GM19035 (cell line): ENCODE results near the gene TMEM209.

Experiments used
- ATAC-seq: cut with Tn5 transposase; IDR thresholded peaks from one replicate; pipeline ENCODE4 v1.9.1; 2021; ENCODE audit not compliant: unreplicated experiment

The TMEM209 gene

DNA sequence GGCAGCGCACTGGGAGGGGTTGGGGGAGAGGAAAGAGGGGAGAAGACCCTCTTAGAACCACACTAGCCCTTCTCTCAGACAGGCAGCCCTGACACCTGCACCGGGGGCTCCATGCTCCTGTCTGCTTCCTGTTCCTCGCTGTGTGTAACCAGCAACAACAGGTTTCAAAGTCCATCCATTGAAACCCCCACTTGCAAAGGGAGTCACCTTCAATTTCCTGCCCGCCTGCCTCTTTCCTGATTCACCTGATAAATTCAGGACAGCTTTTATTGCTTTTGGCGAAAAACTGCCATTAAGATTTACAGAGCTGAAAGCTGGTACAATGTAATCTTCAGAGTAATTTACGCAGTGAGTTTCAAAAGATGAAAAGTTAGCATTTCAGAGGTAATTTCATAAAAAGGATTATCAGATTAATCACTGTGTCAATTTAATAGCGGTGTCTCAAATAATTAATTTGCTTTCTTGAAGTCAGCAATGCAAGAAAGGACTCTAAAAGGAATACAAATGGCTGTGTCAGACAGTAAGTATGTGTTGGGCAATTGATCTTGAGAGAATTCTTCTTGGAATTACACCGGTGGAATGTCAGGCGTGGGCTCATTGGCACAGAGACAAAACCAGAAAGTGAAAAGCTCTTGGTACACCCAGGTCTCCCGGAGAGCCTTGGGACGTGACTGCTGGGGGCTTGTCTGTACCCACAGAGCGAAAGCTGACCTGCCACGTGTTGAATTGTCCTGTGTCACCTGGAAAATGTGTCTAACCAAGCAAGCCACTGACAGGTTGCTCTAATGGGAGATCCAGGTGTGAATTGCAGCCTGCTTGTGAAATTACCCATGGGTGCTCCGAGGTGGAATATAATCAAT, 60.7 kb downstream of the TMEM209 start:
- no peak for ATAC-seq

DNA sequence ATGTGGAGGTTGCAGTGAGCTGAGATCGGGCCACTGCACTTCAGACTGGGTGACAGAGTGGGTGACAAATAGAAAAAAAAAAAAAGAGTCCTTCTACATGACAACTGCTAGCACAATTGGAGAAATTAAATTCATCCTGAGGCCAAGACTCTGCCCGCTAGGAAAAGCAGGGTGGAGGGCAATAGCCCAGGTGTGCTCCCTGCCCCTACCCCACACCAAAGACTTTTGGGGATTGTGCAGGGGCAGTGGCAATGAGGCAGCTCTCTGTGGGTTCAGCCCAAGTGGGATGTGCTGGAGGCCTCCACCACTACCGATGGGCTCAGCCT, 61.3 kb downstream of the TMEM209 start:
- no peak for ATAC-seq

DNA sequence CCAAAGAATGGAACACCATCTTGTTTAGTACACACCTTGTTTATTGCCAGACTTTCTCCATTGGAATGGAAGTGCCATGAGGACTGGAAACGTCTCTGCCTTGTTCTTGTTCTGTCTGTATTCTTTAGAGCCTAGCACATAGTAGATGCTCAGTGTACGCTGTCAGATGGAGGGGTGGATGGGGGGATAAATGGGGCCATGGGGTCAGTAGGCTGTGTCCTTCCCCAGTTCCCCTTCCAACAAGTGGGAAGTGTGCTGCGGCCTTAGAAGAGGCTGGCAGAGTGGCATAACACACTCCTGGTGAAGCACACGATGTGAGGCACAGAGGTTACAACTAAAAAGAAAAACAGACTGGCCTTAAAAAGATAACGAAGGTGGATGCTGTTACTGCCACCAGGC, 61.9 kb downstream of the TMEM209 start:
- ATAC-seq = no peak

DNA sequence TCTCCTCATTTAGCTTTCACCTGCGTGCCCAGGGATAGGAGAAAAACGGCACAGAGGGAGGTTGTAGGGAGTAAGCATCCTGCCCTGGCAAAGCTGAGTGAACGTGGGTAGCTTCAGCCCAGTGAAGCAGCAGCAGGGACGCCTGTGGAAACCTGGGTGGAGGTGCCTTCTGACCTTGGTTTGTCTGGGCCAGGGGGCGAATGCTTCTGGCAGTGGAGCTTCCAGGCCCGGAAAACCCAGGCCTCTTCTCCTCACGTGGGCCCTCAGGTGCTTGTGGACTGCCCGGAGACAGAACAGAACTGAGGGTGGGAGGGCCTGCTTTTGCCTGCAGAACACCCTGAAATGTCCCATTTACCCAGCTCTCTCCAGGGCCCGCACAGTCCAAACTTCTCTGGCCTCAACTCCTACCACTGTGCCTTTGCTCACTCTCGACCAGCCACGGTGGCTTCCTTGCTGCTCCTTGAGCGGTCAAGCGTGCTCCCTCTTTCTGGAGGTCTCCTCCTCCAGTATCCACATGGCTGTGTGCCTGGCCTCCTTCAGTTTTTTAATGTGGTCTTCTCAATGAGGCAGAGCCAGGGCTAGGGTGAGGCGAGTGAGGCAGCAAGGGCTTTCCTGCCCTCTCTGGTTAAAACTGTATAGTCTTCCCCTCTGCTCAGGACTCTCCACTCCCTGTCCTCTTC, 62.4 kb downstream of the TMEM209 start:
- no peak for ATAC-seq

DNA sequence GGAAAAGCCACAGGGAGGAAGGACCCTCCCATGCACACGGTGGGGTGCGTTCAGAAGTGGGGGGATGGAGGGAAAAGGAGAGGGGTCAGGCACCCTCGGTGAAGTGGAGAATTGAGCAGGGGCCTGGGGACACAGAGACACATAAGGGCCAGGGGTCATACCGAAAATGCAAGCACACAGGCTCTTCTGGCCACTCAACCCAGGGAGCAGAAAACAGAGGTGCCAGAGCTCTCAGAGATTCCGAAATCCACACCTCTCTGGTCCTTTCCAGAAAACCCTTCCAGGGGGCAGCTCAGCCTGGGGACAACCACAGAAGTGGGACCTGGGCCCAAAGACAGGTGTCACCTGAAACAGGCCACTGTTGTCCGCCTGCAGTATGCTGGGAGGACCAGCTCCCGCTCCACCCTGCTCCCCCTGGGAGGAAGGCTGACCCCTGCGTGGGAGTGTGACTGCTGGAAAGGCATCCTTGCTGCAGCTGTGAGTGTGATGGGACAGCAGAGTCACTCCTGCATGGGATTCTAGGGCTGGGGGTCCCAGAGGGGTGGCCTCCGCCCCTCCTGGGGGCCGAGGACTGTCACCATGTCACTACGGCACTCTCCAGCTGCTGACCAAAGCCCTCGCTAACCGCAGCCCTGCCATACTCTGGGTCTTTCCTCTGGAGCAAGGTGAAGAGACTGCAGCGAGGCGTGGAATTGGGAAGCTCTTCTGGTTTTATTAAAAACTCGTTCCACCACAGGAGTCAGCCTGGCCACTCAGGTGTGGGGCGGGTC, 63.1 kb downstream of the TMEM209 start:
- ATAC-seq = no peak

DNA sequence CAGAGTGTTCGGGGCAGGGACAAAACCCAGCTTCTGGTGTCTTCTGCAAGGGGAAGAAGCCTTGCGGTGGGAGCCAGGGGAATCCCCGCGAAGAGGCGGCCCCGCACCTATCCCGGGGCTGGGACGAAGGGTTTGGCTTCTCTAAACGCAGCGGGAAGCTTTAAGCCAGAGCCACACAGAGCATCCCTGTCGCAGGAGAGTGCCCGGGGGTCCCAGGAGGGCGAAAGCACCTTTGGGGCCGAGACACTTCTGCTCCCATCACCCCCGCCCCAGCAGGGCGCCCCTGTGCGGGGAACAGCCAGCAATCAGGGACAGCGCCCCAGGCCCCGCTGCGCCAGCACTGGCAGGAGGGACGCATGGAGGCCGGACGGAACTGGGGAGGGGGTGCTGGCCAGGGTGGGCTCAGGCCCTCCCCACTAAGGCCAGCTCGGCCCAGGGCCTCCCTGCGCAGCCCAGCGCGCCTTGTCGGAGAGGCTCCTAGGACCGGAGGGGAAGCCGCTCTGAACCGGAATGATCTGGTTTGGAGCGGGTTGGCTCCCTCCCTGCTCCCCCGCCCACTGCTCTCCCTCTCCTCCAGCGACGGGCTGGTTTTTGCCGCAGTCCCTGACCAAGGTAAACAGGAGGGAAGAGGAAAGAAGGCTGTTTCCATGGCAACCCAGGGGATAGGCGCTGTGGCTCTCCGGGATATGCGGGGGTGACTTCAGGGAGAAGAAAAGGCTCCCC, 63.9 kb downstream of the TMEM209 start:
- peak; percentile 63 for ATAC-seq

DNA sequence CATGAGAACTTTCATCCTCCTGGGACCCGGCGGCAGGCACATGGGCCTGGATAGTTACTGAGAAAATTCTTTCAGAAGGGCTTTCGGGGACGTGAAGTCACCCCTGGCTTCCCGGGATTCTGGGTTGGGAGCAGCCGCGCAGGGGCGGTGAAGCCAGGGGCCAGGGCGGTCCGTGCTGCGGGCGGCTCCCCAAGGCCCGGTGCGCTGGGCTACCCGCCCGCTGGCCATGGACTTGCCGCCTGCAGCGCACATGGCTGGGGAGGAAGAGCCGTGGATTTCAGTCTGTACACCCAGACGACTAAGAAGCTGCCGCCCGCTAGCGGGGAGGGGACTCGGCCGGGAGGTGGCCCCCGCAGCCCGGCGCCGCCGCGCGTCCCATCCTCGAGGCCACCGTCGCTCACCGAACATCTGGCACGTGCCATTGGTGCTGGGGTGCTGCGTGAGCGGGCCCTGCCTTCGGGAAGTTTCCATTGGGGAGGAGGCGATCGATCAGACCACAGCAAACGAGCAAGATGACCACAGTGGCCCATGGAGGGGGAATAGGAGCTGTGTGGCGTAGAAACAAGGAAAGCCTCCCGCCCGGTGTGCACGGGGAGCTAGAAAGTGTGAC, 64.5 kb downstream of the TMEM209 start:
- no peak for ATAC-seq

DNA sequence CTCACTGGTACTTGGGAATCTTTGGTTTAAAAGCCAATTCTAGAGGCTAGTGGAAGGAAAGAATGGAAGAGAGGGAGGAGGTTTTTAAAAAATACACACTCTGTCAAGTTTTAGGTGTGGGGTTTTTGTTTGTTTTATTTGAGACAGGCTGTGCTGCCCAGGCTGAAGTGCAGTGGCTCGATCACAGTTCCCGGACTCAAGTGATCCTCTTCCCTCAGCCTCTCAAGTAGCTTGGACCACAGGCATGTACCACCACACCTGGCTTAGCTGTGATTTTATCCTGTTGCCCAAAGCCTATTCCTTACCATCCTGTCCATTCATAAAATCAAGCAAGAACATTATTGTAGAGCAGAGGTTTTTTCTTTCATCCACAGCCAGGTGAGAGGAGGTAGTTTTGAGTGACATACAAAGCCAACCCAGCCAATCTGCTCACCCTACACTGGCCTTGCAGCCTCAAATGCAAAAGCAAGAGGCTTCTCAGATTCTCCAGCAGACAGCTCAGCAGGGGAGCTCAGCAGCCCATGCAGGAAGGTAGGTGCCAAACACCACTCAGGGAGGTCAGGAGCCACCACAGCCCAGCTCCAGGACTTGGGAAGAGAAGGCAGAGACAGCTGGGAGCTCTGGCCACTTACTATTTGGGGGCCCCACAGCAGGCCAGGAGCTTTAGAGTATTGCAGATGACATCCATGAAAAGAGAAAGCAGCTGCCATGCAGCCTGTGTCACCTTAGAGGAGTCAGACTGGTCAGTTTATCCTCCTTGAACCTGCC, 65.8 kb downstream of the TMEM209 start:
- ATAC-seq = no peak

DNA sequence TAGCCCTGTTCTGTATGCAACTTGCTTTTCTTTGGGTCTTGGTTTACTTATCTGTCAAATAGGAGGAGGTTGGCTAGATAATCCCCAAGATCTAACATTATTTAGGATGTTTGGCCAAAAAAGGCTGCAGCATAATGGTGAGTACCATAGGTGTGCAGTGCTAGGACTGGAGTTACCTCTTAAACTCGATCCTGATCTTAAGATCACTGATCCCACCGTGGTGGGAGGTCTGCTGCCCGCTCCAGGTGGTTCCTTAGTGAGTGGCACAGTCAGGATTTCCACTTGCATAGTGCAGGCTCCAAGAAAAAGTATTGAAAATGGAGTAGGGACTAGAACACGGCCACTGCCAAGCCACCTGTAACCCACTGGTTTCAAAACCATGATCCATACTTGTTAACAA, 68.0 kb downstream of the TMEM209 start:
- ATAC-seq = no peak

DNA sequence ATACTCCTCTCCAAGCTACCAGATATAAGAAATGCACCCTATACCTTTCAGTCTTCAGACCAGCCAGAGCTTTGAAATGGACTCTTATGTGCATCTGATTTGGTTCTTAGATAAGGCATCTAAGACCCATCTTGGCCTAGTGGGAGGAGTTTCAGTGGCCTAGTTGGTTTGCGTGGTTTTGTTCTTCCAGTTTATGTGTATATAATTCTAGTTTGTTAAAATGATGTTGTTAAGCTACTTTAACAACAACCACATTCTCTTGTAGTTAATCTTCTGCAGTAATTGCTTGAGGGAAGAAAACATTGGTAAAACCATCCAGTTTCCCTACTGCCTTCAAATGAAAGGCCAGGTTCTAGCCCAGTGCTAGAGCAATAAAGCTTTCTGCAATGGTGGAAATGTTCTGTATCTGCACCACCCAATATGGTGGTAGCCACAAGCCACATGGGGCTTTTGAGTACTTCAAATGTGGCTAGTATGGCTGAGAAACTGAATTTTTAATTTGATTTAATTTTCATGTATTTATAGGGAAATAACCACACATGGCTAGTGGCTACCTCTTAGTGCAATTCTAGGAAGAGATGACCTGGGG, 68.5 kb downstream of the TMEM209 start:
- no peak for ATAC-seq

DNA sequence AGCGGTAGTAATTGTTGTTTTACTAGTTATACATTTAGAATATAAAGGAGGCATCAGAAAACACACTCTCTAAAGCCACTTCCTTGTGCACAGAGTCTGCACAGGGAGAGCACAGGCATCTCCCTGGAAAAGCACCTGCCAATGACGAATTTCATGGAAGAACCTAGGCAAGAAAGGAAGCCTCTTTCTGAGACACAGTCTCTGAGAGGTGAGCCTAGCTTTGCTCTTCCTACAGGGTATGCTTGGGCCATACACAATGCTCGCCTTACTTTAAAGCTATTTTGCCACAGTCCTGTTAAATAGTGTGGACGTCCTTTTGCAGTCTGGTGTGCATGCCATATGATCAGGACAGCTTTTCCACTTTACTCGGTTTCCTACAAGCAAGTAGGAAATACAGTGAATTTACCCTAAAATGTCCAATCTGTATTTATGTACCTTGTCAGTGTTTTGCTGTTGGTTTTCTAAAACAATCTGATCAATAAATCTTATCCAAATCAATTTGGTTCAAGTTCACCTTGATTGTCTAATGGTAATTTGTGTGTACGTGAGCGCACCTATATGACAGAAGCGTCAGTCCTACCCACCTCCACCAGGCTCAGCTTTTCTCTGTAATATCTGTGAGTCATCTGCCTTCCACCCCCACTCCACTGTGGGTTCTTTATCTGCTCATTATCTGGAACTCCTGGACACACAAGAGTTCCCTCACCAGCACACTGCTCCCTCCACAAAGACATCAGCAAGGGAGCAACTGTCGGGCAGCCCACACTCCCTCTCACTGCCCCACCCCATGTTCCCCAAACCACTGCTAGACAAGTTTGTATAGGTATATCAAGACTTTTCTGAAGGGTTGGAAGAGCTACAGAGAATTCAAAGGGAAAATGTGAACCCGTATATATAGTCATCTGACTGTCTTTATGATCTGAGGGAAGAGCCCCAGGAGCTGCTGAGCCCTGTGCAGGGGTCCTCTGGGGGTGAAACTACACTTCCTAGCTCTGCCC, 69.7 kb downstream of the TMEM209 start:
- no peak for ATAC-seq

DNA sequence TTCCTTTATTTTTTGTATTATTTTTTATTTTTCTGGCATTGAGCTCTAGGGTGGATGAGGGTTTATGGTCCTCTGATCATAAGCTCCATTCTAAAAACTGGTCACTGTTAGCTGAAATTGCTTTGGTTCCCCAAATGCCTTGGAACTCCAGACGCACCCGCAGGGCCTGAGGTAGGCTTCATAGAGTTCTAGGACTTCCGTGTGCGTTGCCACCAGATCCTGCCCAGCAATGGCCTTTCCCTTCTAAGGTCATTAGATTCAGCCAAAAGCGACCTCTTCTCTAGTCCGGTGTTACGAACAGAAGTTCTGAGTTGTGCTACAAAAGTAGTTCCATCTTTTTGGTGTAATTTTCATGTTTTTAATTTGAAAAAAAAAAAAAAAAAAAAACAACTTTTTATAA, 70.5 kb downstream of the TMEM209 start:
- ATAC-seq = no peak

DNA sequence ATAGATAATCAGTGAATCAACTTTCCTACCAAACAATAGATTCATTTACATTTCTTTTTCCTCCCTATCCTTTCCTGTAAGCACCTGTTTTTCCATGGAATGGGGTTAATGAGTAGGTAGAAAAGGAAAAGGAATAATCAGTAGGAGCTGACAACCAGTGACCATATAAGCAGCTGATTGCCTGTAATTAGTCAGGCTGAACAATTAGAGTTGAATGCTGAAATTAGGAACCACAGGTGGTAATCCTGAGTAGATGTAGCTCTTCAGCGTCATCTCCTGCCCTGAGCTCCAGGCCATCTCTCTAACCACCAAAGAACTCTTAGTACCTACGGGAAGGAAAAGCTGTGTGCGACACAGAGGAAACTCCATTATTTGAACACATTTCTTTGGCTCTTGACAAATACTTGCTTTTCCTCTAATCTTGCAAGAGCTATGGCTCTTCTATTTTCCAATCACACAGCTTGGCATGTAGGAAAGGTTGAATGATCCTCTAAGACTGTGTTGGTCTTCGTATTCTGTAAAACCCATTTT, 71.0 kb downstream of the TMEM209 start:
- ATAC-seq = no peak

DNA sequence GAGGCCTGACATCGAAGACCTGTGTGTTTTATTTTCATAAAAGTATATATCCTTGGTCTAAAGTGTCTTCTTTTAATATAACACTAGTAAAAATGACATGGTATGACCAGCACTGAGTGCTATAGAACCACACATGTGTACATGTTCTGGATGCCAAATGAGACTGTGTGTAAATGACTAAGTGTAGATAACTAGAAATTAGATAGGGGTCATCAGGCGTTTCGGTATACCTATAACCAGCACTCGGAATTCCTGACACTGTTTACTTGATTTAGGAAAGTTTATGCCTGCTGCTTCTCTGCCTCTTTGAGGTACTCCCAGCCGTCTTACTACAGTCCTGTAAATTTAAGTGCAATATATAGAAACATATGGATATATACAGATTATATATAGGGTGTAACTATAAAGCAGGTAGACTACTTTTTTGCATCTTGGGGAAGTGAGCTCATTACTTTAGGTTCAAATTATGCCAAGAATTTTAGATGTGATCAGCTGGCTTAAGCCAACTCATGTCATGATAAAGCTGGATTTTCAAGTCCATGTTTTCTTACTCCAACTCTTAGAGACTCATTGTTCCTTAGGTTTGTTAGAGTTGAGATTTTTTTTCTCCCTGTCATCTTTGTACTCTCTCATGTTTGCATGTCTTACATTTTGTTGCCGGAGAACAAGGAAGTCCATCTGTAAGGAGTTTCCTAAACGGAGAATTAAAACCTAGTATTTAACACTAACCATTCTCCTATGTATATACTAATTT, 72.0 kb downstream of the TMEM209 start:
- no peak for ATAC-seq

DNA sequence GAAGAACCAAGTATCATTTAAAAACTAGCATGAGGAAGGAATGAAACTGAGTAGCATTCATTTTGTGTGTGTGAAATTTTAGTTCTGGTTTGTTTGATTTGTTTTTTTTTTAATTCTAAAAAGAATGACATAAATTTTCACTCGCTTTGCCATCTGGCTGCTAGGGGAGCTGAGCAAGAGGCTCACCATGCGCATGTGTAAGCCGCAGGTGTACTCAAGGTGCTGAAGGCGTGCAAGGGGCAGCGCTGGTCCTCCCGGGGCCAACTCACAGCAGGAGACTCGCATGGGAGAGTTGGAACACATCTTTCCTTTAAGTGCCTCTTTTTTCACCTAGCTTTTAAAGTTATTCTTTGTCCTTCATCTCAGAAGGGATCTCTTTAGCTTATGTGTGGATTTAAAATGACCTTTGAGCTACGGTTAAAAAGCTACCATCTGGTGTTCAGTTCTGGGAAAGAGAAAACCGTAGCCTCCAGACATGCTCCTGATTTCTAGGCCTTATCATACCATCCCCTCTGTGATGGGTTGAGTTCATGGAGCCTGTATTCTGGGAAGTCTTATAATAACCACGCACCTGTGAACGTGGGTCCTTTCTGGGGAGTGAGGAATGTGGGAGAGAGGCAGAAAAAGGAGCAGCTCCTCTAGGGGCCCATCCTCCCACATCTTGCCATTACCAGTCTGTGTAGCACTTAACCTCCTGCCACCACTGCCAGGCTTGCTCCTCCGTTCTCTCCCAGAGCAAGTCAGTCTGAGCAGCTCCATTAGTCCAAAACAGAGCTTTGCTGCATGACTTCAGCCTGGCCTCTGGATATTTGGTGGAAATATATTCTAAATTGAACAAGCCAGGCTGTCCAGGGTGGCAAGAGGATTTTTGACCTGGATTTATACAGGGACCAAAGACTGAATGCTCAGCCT, 73.0 kb downstream of the TMEM209 start:
- ATAC-seq = no peak

DNA sequence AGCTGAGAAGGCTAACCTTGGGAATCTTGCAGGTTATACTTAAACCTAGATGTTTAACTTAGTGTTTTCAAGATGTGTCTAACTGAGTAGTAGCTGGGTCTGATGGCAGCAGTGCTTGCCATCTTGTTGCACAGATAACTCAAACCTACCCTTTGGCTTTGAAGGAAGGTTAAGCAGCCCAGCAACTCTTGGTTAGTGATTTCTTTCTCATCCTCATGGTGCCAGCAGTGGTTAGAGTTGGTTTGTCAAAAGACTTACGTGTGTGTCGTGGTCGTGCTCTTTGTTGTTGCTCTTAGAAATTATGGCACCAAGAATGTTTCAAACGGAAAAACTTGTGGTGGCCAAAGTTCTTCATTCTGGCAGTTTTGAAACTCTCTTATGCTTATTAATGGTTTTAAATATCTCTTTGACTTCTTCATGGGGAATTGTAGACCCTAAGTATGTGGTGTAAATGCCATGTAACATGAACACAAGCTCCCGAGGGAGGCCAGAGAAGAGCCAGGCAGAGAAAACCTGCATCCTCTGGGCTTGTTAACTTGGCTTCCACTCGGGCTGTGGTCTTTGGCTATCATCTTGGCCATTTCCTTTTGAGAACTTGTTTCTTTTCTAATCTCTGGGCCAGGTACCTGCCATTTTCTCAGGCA, 73.9 kb downstream of the TMEM209 start:
- ATAC-seq = no peak
